Loucy (cell line): ENCODE measurements around the gene POU4F3.

Experiments used
- H2AFZ ChIP-seq: fragments of 200-600 bp; sonication (generic); 2 replicates; pipeline ENCODE4 v1.6.0; 2016; ENCODE audit warnings: antibody characterized with exemption, mild to moderate bottlenecking, low read length, moderate library complexity
- H3F3A ChIP-seq: fragments of 200-600 bp; 2 replicates; pipeline ENCODE4 v1.6.0; 2016; ENCODE audit warnings: antibody characterized with exemption, low read depth, mild to moderate bottlenecking
- H3K27me3 ChIP-seq: fragments of 200-600 bp; sonication (generic); 2 replicates; pipeline ENCODE4 v1.6.1; 2014; ENCODE audit warnings: low read length, mild to moderate bottlenecking; ENCODE audit not compliant: insufficient read depth, poor library complexity, severe bottlenecking
- H3K36me3 ChIP-seq: fragments of 200-600 bp; sonication (generic); 2 replicates; pipeline ENCODE4 v1.6.1; 2016; ENCODE audit warnings: low read length; ENCODE audit not compliant: insufficient read depth
- H3K4me1 ChIP-seq: fragments of 200-600 bp; sonication (generic); 2 replicates; pipeline ENCODE4 v1.5.1; 2014; ENCODE audit warnings: low read length, mild to moderate bottlenecking; ENCODE audit not compliant: insufficient read depth, poor library complexity, severe bottlenecking
- H3K4me2 ChIP-seq: fragments of 200-600 bp; sonication (generic); 2 replicates; pipeline ENCODE4 v1.6.0; 2014; ENCODE audit warnings: antibody characterized with exemption, low read length, low read depth, mild to moderate bottlenecking; ENCODE audit not compliant: poor library complexity, severe bottlenecking
- H3K4me3 ChIP-seq: fragments of 200-600 bp; sonication (generic); 2 replicates; pipeline ENCODE4 v1.5.1; 2014; ENCODE audit warnings: low read length, mild to moderate bottlenecking, mixed read lengths; ENCODE audit not compliant: poor library complexity, severe bottlenecking
- H3K79me2 ChIP-seq: fragments of 200-600 bp; sonication (generic); 2 replicates; pipeline ENCODE4 v1.6.1; 2014; ENCODE audit warnings: low read length; ENCODE audit not compliant: insufficient read depth
- H3K9ac ChIP-seq: fragments of 200-600 bp; sonication (generic); 2 replicates; pipeline ENCODE4 v1.6.0; 2014; ENCODE audit warnings: mild to moderate bottlenecking, low read depth, low read length, moderate library complexity; ENCODE audit not compliant: poor library complexity, severe bottlenecking
- H3K9me2 ChIP-seq: fragments of 200-600 bp; sonication (generic); replicated peaks from 2 replicates; pipeline ENCODE4 v1.6.1; 2016; ENCODE audit warnings: low read depth, low read length, mixed read lengths
- H3K9me3 ChIP-seq: fragments of 200-600 bp; sonication (generic); 2 replicates; pipeline ENCODE4 v1.6.1; 2014; ENCODE audit warnings: mild to moderate bottlenecking, antibody characterized with exemption, low read length, low read depth; ENCODE audit not compliant: insufficient read depth
- H4K20me1 ChIP-seq: fragments of 200-600 bp; sonication (generic); 2 replicates; pipeline ENCODE4 v1.6.0; 2014; ENCODE audit warnings: antibody characterized with exemption, low read length, mild to moderate bottlenecking; ENCODE audit not compliant: insufficient read depth, poor library complexity, severe bottlenecking
- CTCF ChIP-seq: fragments of 200-600 bp; sonication (generic); conservative IDR thresholded peaks from 2 replicates; pipeline ENCODE4 v1.5.1; 2014; ENCODE audit warnings: mild to moderate bottlenecking, antibody characterized with exemption, low read length
- EZH2phosphoT487 ChIP-seq: fragments of 200-600 bp; IDR thresholded peaks from 2 replicates; pipeline ENCODE4 v1.6.1; 2018; ENCODE audit warnings: antibody characterized with exemption, mild to moderate bottlenecking, moderate library complexity, borderline replicate concordance

POU4F3 gene

GRCh38 chr5:146376821-146377220, 38.2 kb downstream of the POU4F3 start:
- Histone ChIP-seq H3K4me3 (no peak overlapping the region), H3K9me2 (no peaks in the 10 kb centered on the region), H3K4me1 (no peaks in the 10 kb centered on the region), H3K79me2 (no peaks in the 10 kb centered on the region), H3F3A (no peaks in the 10 kb centered on the region), H3K9ac (no peak overlapping the region), H3K27me3 (no peaks in the 10 kb centered on the region), H4K20me1 (no peaks in the 10 kb centered on the region), H2AFZ (no peak overlapping the region), H3K9me3 (no peaks in the 10 kb centered on the region), H3K36me3 (no peaks in the 10 kb centered on the region), H3K4me2 (no peak overlapping the region)
- TF ChIP-seq CTCF (no peak), EZH2phosphoT487 (no peak)

GRCh38 chr5:146378986-146379385, 40.3 kb downstream of the POU4F3 start:
- no peaks in the 10 kb centered on the region for H3K79me2 ChIP-seq

GRCh38 chr5:146380714-146381113, 42.1 kb downstream of the POU4F3 start:
- Histone ChIP-seq H3K4me2 (no peak overlapping the region), H3K9me3 (no peaks in the 10 kb centered on the region), H3K27me3 (no peaks in the 10 kb centered on the region), H4K20me1 (no peaks in the 10 kb centered on the region), H3K36me3 (no peaks in the 10 kb centered on the region), H2AFZ (no peak overlapping the region), H3F3A (no peaks in the 10 kb centered on the region), H3K79me2 (no peaks in the 10 kb centered on the region), H3K9ac (no peak overlapping the region), H3K9me2 (no peaks in the 10 kb centered on the region), H3K4me3 (no peak overlapping the region), H3K4me1 (no peaks in the 10 kb centered on the region)
- no peak for TF ChIP-seq CTCF
- no peak for TF ChIP-seq EZH2phosphoT487

More at GRCh38 chr5:146378986-146379385, 40.3 kb downstream of the POU4F3 start:
- Histone ChIP-seq H4K20me1 (no peaks in the 10 kb centered on the region), H3K9me3 (no peaks in the 10 kb centered on the region), H3K9me2 (no peaks in the 10 kb centered on the region), H3K4me3 (no peak overlapping the region), H3K4me2 (no peak overlapping the region), H2AFZ (no peak overlapping the region), H3K27me3 (no peaks in the 10 kb centered on the region), H3F3A (no peaks in the 10 kb centered on the region), H3K36me3 (no peaks in the 10 kb centered on the region), H3K4me1 (no peaks in the 10 kb centered on the region), H3K9ac (no peak overlapping the region)
- TF ChIP-seq CTCF: no peak
- no peak for TF ChIP-seq EZH2phosphoT487
